Measurements from ENCODE around the gene ACTR6. TPM values are rescaled to one million over a fixed set of nuclear protein-coding genes. Genes with fewer than 3 reads are reported as not detected.
"Not testable (repeated sequence)": the region's sequence is repeated elsewhere in the genome, so short reads cannot be mapped to it uniquely, and the experiment has no call there.

Gene ACTR6
- total RNA-seq, 2 experiments from 2014 or later, result 21.3 to 21.8 TPM

GRCh38 chr12:100225491-100225890 lies 24.9 kb downstream of the ACTR6 start:
- Mint-ChIP-seq H3K36me3 (ENCODE audit: low read depth) (peaks cover 50% of the 10 kb centered on the region), H3K4me1 (ENCODE audit: low read depth) (no peaks in the 10 kb centered on the region), H3K27me3 (no peaks in the 10 kb centered on the region), H3K4me3 (no peak overlapping the region), H3K27ac (no peak overlapping the region), H3K9me3 (no peaks in the 10 kb centered on the region)
- no peaks in the 10 kb centered on the region for H3K4me1 ChIP-seq (ENCODE audit: insufficient read depth, low read length)
- no peaks in the 10 kb centered on the region for H3K27me3 ChIP-seq (ENCODE audit: control insufficient read depth in 1 of 2, insufficient read depth in 2 of 2, low read length in 2 of 2)
- no peaks in the 10 kb centered on the region for H3K9me3 ChIP-seq (ENCODE audit: control insufficient read depth in 1 of 2, insufficient read depth in 1 of 2, low read length in 2 of 2)
- H3K27ac ChIP-seq (ENCODE audit: low read depth in 1 of 2, low read length in 2 of 2), result no peak overlapping the region
- TF ChIP-seq CTCF (IDR thresholded peaks at IDR 0.05), result no peak
- CTCF ChIA-PET, result interaction anchor here (1.1 kb wide), 1 partner anchor 9 kb away, joined by 3 read pairs; no protein-coding TSS in a partner anchor
- POLR2A ChIA-PET, result no interaction called here
- DNase-seq (no peak), ATAC-seq (ENCODE audit: poor library complexity) (no peak)
- H3K4me3 ChIP-seq (ENCODE audit: low read length), result no peak overlapping the region
- intact Hi-C loops (cut with DNase I, micrococcal nuclease), result no loop called here
- peaks cover 42% of the 10 kb centered on the region for H3K36me3 ChIP-seq (ENCODE audit: insufficient read depth, low read length)

GRCh38 chr12:100229036-100229635 lies 28.5 kb downstream of the ACTR6 start:
- no peak for TF ChIP-seq CTCF (IDR thresholded peaks at IDR 0.05)
- no peak overlapping the region for H3K27ac ChIP-seq (ENCODE audit: low read depth in 1 of 2, low read length in 2 of 2)
- Mint-ChIP-seq H3K4me3 (no peak overlapping the region), H3K36me3 (ENCODE audit: low read depth) (peaks cover 23% of the 10 kb centered on the region), H3K27ac (no peak overlapping the region), H3K4me1 (ENCODE audit: low read depth) (no peaks in the 10 kb centered on the region), H3K27me3 (no peaks in the 10 kb centered on the region), H3K9me3 (no peaks in the 10 kb centered on the region)
- DNase-seq (peak in 1 of 14 experiments; percentile 5), ATAC-seq (ENCODE audit: poor library complexity) (no peak)
- intact Hi-C loops (cut with DNase I, micrococcal nuclease), result no loop called here
- POLR2A ChIA-PET, result no interaction called here
- H3K27me3 ChIP-seq (ENCODE audit: control insufficient read depth in 1 of 2, insufficient read depth in 2 of 2, low read length in 2 of 2), result no peaks in the 10 kb centered on the region
- H3K4me3 ChIP-seq (ENCODE audit: low read length), result no peak overlapping the region
- CTCF ChIA-PET, result interaction anchor here (0.7 kb wide), 1 partner anchor 28 kb away, joined by 6 read pairs; the partner anchor contains the start of gene ACTR6
- no peaks in the 10 kb centered on the region for H3K4me1 ChIP-seq (ENCODE audit: insufficient read depth, low read length)
- H3K36me3 ChIP-seq (ENCODE audit: insufficient read depth, low read length), result peaks cover 14% of the 10 kb centered on the region
- H3K9me3 ChIP-seq (ENCODE audit: control insufficient read depth in 1 of 2, insufficient read depth in 1 of 2, low read length in 2 of 2), result no peaks in the 10 kb centered on the region

DNA sequence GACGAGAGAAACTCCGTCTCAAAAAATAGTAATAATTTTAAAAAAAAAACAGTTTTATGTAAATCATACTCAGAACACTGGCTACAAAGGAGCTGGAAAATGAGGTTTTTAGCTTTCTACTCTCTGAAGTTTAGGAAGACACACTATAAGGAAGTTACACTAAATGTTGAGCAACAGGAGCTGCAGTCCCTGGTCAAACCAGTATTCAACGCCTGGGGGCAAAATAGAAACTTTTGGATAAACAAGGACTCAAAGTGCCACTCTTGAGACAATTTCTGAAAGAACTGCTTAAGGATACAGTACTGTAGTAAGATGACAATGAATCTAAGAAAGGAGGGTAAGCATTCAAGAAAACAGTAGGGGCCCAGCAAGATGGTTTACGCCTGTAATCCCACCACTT lies 29.3 kb downstream of the ACTR6 start:
- Mint-ChIP-seq H3K4me3 (no peak overlapping the region), H3K27me3 (no peaks in the 10 kb centered on the region), H3K4me1 (ENCODE audit: low read depth) (no peaks in the 10 kb centered on the region), H3K27ac (no peak overlapping the region), H3K9me3 (no peaks in the 10 kb centered on the region), H3K36me3 (ENCODE audit: low read depth) (peaks cover 15% of the 10 kb centered on the region)
- no peak for ATAC-seq (ENCODE audit: poor library complexity)
- ChIA-PET POLR2A (no interaction called here), CTCF (no interaction called here)
- no peak for TF ChIP-seq CTCF (IDR thresholded peaks at IDR 0.05)
- H3K4me1 ChIP-seq (ENCODE audit: insufficient read depth, low read length), result no peaks in the 10 kb centered on the region
- no peak overlapping the region for H3K4me3 ChIP-seq (ENCODE audit: low read length)
- intact Hi-C loops (cut with DNase I, micrococcal nuclease), result loop anchor here (5.0 to 10.0 kb wide), 3 partner anchors 445 to 507 kb away; no protein-coding TSS in a partner anchor
- no peak overlapping the region for H3K27ac ChIP-seq (ENCODE audit: low read depth in 1 of 2, low read length in 2 of 2)
- no peaks in the 10 kb centered on the region for H3K27me3 ChIP-seq (ENCODE audit: control insufficient read depth in 1 of 2, insufficient read depth in 2 of 2, low read length in 2 of 2)
- H3K36me3 ChIP-seq (ENCODE audit: insufficient read depth, low read length), result peaks cover 8% of the 10 kb centered on the region
- H3K9me3 ChIP-seq (ENCODE audit: control insufficient read depth in 1 of 2, insufficient read depth in 1 of 2, low read length in 2 of 2), result no peaks in the 10 kb centered on the region
- DNase-seq, result no peak

GRCh38 chr12:100231873-100232272 lies 31.3 kb downstream of the ACTR6 start:
- H3K27ac ChIP-seq (ENCODE audit: low read depth in 1 of 2, low read length in 2 of 2); H3K27me3 ChIP-seq (ENCODE audit: control insufficient read depth in 1 of 2, insufficient read depth in 2 of 2, low read length in 2 of 2); H3K9me3 ChIP-seq (ENCODE audit: control insufficient read depth in 1 of 2, insufficient read depth in 1 of 2, low read length in 2 of 2); DNase-seq; POLR2A ChIA-PET; H3K36me3 Mint-ChIP-seq (ENCODE audit: low read depth); H3K27ac Mint-ChIP-seq; ATAC-seq (ENCODE audit: poor library complexity); H3K4me3 ChIP-seq (ENCODE audit: low read length); H3K4me3 Mint-ChIP-seq; H3K9me3 Mint-ChIP-seq; H3K36me3 ChIP-seq (ENCODE audit: insufficient read depth, low read length); H3K4me1 Mint-ChIP-seq (ENCODE audit: low read depth); H3K4me1 ChIP-seq (ENCODE audit: insufficient read depth, low read length); H3K27me3 Mint-ChIP-seq: not testable (repeated sequence)
- intact Hi-C loops (cut with DNase I, micrococcal nuclease), result loop anchor here (2.0 to 10.0 kb wide), 4 partner anchors 443 to 1093 kb away; no protein-coding TSS in a partner anchor
- CTCF ChIA-PET, result interaction anchor here (1.0 kb wide), 1 partner anchor 11 kb away, joined by 3 read pairs; no protein-coding TSS in a partner anchor
